SK-N-MC (cell line): ENCODE measurements around the gene HDHD5.

ENCODE experiments used
- DNase-seq: peaks from one replicate; pipeline ENCODE4 v3.0.0-alpha.2; 2011; ENCODE audit warnings: low read depth, low spot score
- H3K27ac ChIP-seq: fragments of 200-600 bp; sonication (generic); 2 replicates; pipeline ENCODE4 v1.5.1; 2016; ENCODE audit warnings: mixed run types
- H3K36me3 ChIP-seq: fragments of 200-600 bp; sonication (generic); 2 replicates; pipeline ENCODE4 v1.6.1; 2017; ENCODE audit warnings: antibody characterized with exemption, low read length, mixed read lengths; ENCODE audit not compliant: insufficient read depth
- H3K4me3 ChIP-seq: fragments of 200-600 bp; sonication (generic); 2 replicates; pipeline ENCODE4 v1.5.1; 2016
- H3K9ac ChIP-seq: fragments of 200-600 bp; sonication (generic); 2 replicates; pipeline ENCODE4 v1.8.0; 2017; ENCODE audit warnings: mixed run types, mixed read lengths; ENCODE audit not compliant: insufficient read length
- H3K9me3 ChIP-seq: fragments of 200-600 bp; sonication (generic); 2 replicates; pipeline ENCODE4 v1.6.1; 2017; ENCODE audit warnings: low read depth, mild to moderate bottlenecking, antibody characterized with exemption, low read length, moderate library complexity, mixed read lengths
- EZH2 ChIP-seq: fragments of 200-600 bp; sonication (generic); IDR thresholded peaks from one replicate; pipeline ENCODE4 v1.6.1; 2017; ENCODE audit warnings: antibody characterized with exemption
- FOXP2 ChIP-seq: optimal IDR thresholded peaks from 2 replicates; pipeline ENCODE3; 2011; ENCODE audit warnings: mild to moderate bottlenecking, moderate library complexity; ENCODE audit not compliant: insufficient read depth; ENCODE audit errors: extremely low read length, control extremely low read depth
- POLR2AphosphoS5 ChIP-seq: IDR thresholded peaks from 2 replicates; pipeline ENCODE4 v1.6.1; 2012; ENCODE audit warnings: mild to moderate bottlenecking, low read depth, low read length, borderline replicate concordance

Gene HDHD5

GRCh38 chr22:17135153-17135760 is 23.8 kb downstream of the HDHD5 start:
- no peaks in the 10 kb centered on the region for H3K9me3 ChIP-seq
- no peak overlapping the region for H3K27ac ChIP-seq
- no peak for DNase-seq
- peaks cover 13% of the 10 kb centered on the region; the same call in 1 of the 2 replicates for H3K36me3 ChIP-seq
- no peak overlapping the region for H3K4me3 ChIP-seq
- TF ChIP-seq EZH2: no peak
- TF ChIP-seq FOXP2: no peak
- TF ChIP-seq POLR2AphosphoS5: no peak
- no peak overlapping the region for H3K9ac ChIP-seq

GRCh38 chr22:17133137-17133536 is 25.9 kb downstream of the HDHD5 start:
- Histone ChIP-seq H3K9ac (no peak overlapping the region), H3K36me3 (peaks cover 7% of the 10 kb centered on the region; the same call in 1 of the 2 replicates), H3K4me3 (no peak overlapping the region), H3K27ac (no peak overlapping the region), H3K9me3 (no peaks in the 10 kb centered on the region)
- no peak for TF ChIP-seq EZH2
- TF ChIP-seq FOXP2: no peak
- TF ChIP-seq POLR2AphosphoS5: no peak
- DNase-seq: no peak

- no peak for DNase-seq
- no peaks in the 10 kb centered on the region for H3K9me3 ChIP-seq
- H3K9ac ChIP-seq: no peak overlapping the region
- H3K36me3 ChIP-seq: no peaks in the 10 kb centered on the region
- no peak overlapping the region for H3K4me3 ChIP-seq
- no peak overlapping the region for H3K27ac ChIP-seq
- TF ChIP-seq FOXP2: no peak
- TF ChIP-seq EZH2: no peak
Observed at GRCh38 chr22:17132112-17132511, 27.0 kb downstream of the HDHD5 start.

DNA sequence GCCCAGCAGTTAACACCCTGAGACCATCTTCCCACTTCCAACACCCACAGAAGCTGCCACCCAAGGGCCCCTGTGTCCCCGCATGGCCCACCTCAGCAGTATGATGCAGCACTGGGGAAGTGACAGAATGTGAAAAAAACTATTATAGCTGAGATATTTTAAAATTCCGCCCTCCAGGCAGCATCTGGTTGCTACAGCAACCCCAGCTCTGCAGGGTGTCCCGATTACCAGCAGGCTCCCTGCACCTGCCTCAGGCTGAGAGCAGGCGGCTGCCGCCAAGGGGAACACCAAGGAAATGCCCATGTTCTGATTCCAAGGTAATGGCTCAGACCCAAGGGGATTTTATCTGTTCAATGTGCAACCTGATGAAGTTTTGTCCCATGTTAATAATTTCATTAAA is 27.4 kb downstream of the HDHD5 start:
- TF ChIP-seq FOXP2 (no peak), POLR2AphosphoS5 (no peak), EZH2 (no peak)
- no peaks in the 10 kb centered on the region for H3K36me3 ChIP-seq
- no peak overlapping the region for H3K4me3 ChIP-seq
- DNase-seq: no peak
- no peak overlapping the region for H3K9ac ChIP-seq
- H3K27ac ChIP-seq: no peak overlapping the region
- no peaks in the 10 kb centered on the region for H3K9me3 ChIP-seq

- H3K9ac ChIP-seq: no peak overlapping the region
- no peaks in the 10 kb centered on the region for H3K36me3 ChIP-seq
- TF ChIP-seq FOXP2: no peak
- no peak for TF ChIP-seq EZH2
- no peak for TF ChIP-seq POLR2AphosphoS5
- no peak overlapping the region for H3K4me3 ChIP-seq
- no peak for DNase-seq
- no peak overlapping the region for H3K27ac ChIP-seq
- no peaks in the 10 kb centered on the region for H3K9me3 ChIP-seq
Observed at GRCh38 chr22:17130199-17130598, 28.9 kb downstream of the HDHD5 start.

GRCh38 chr22:17121233-17122195 is 37.6 kb downstream of the HDHD5 start, which contains the start of gene TMEM121B:
TSS of gene TMEM121B (minus strand) at chr22:17121360. CDS start at chr22:17121127, 233 bp downstream.
- DNase-seq: no peak
- Histone ChIP-seq H3K9me3 (no peaks in the 10 kb centered on the region), H3K9ac (no peak within 1 kb of the TSS), H3K4me3 (peak within 1 kb of the TSS; percentile 80), H3K36me3 (no peaks in the 10 kb centered on the region), H3K27ac (no peak within 1 kb of the TSS)
- no peak for TF ChIP-seq FOXP2
- TF ChIP-seq POLR2AphosphoS5: no peak
- no peak for TF ChIP-seq EZH2

DNA sequence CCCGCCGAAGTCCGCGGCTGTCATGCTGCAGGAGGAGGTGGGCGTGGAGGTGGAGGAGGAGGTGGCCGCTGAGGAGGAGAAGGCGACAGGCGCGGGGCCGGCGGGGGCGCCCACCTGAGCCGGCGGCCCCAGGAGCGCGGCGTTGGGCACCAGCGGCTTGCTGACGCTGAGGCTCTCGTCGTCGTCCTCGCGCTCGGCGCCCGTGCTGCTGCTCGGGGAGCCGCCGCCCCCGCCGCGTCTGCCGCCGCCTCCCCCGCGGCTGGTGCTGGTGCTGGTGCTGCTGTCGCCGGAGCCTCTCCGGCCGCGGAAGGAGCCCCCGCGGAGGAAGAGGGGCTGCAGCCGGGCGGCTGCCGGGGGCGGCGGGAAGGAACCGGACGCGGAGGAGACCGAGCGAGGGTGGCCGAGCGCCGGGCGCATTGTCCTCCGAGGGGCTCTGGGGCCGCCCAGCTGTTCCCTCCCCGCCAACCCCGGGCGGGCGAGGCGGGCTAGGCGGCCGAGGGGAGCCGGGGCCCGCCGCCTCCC is 38.3 kb downstream of the HDHD5 start:
- peak overlapping the region; percentile 80 for H3K4me3 ChIP-seq
- TF ChIP-seq POLR2AphosphoS5 (no peak), EZH2 (no peak), FOXP2 (no peak)
- no peak overlapping the region for H3K9ac ChIP-seq
- H3K9me3 ChIP-seq: no peaks in the 10 kb centered on the region
- no peak overlapping the region for H3K27ac ChIP-seq
- no peaks in the 10 kb centered on the region for H3K36me3 ChIP-seq
- DNase-seq: no peak

DNA sequence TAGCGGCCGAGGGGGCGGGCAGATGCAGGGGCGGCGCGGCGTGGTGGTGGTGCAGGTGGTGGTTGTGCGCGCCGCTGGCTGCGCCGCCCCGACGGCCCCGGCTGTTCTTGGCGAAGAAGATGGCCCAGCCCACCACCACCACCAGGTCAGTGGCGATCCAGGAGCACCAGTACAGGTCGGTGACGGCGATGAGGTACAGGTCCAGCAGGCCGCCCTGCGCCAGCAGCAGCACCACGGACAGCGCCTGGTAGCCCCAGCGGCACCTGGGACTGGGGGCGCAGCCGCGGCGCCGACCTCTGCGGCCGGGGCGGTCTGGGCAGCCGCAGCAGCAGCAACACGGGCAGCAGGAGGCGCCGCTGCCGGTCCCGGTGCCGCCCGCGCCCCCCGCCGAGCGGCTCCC is 38.8 kb downstream of the HDHD5 start:
- H3K9ac ChIP-seq: no peak overlapping the region
- peak overlapping the region; percentile 80; the same call in 1 of the 2 replicates for H3K4me3 ChIP-seq
- H3K27ac ChIP-seq: no peak overlapping the region
- H3K36me3 ChIP-seq: no peaks in the 10 kb centered on the region
- no peak for DNase-seq
- no peaks in the 10 kb centered on the region for H3K9me3 ChIP-seq
- TF ChIP-seq FOXP2 (no peak), POLR2AphosphoS5 (no peak), EZH2 (no peak)
